B cell (primary cell): Measurements from ENCODE around the gene TRMT61A. TPM values are rescaled to one million over a fixed set of nuclear protein-coding genes. Genes with fewer than 3 reads are reported as not detected.

Experiments
- ATAC-seq: fragments of 200-7000 bp; cut with Tn5 transposase; one replicate; pipeline ENCODE4 v1.10.0; 2021; ENCODE audit warnings: low read depth, mild to moderate bottlenecking, moderate number of reproducible peaks, moderate library complexity
- CTCF ChIA-PET: fragments of 350-600 bp; sonication (Branson Sonifier 250); formaldehyde crosslinking; loops from one replicate; lab custom pipeline; 2021; ENCODE audit warnings: antibody characterized with exemption, inconsistent platforms; lab: Charles Lee
- POLR2A ChIA-PET: fragments of 350-600 bp; sonication (Branson Sonifier 250); formaldehyde crosslinking; loops from one replicate; lab custom pipeline; 2021; ENCODE audit warnings: antibody characterized with exemption; lab: Charles Lee
- DNase-seq: peaks from one replicate; pipeline ENCODE4 v3.0.0; 2013
- H2AFZ ChIP-seq: 2 replicates; pipeline ENCODE4 v1.6.1; 2012; ENCODE audit warnings: mild to moderate bottlenecking, low read depth, low read length; ENCODE audit not compliant: insufficient read depth, poor library complexity, severe bottlenecking
- H3K27ac ChIP-seq, 2 donors: 1 replicate in 1 of 2; 2 replicates in 1 of 2; pipeline ENCODE4 v1.5.1; 2012 to 2013; ENCODE audit warnings: low read length in 2 of 2, mild to moderate bottlenecking in 2 of 2, moderate library complexity in 1 of 2
- H3K27me3 ChIP-seq, 4 experiments: fragments of 200-600 bp in 1 of 4; sonication (generic) in 1 of 4; replicated peaks in 1 of 4; 1 replicate in 2 of 4; 2 replicates in 2 of 4; pipeline versions ENCODE4 v1.6.1 to v1.7.0; 2013 to 2016; ENCODE audit warnings: low read length in 3 of 4, mild to moderate bottlenecking in 2 of 4, mixed read lengths in 1 of 4, moderate library complexity in 1 of 4; ENCODE audit not compliant: insufficient read depth in 4 of 4, control insufficient read depth in 3 of 4; ENCODE audit errors: control extremely low read depth in 1 of 4
- H3K36me3 ChIP-seq, 2 experiments: replicated peaks in 1 of 2; 1 replicate in 1 of 2; 2 replicates in 1 of 2; pipeline versions ENCODE4 v1.6.1 to v1.7.1; 2013; ENCODE audit warnings: low read length in 1 of 2; ENCODE audit not compliant: insufficient read depth in 2 of 2, control insufficient read depth in 1 of 2; ENCODE audit errors: control extremely low read depth in 1 of 2, extremely low read depth in 1 of 2
- H3K4me1 ChIP-seq, 2 donors: fragments of 200-600 bp in 1 of 2; sonication (generic) in 1 of 2; 1 replicate in 1 of 2; 2 replicates in 1 of 2; pipeline versions ENCODE4 v1.5.1 to v1.6.1; 2013 to 2017; ENCODE audit warnings: low read length in 2 of 2; ENCODE audit not compliant: control insufficient read depth in 2 of 2, insufficient read depth in 2 of 2
- H3K4me2 ChIP-seq: replicated peaks from 2 replicates; pipeline ENCODE3; 2012; ENCODE audit warnings: mild to moderate bottlenecking, low read depth, low read length; ENCODE audit not compliant: poor library complexity, severe bottlenecking
- H3K4me3 ChIP-seq, 5 experiments: fragments of 200-600 bp in 1 of 5; sonication (generic) in 1 of 5; 1 replicate in 3 of 5; 2 replicates in 2 of 5; pipeline versions ENCODE4 v1.5.1 to v1.7.0; 2011 to 2016; ENCODE audit warnings: low read length in 4 of 5, mild to moderate bottlenecking in 4 of 5, low read depth in 2 of 5, control low read depth in 1 of 5, moderate library complexity in 1 of 5; ENCODE audit not compliant: insufficient read depth in 1 of 5; ENCODE audit errors: control extremely low read depth in 1 of 5, extremely low read depth in 1 of 5
- H3K79me2 ChIP-seq: fragments of 200-600 bp; sonication (generic); one replicate; pipeline ENCODE4 v1.6.0; 2016; ENCODE audit warnings: low read length; ENCODE audit not compliant: control insufficient read depth, insufficient read depth
- H3K9ac ChIP-seq: fragments of 200-600 bp; sonication (generic); 2 replicates; pipeline ENCODE4 v1.6.1; 2017; ENCODE audit warnings: mild to moderate bottlenecking, low read length, moderate library complexity
- H3K9me3 ChIP-seq, 3 donors: one replicate each; pipeline versions ENCODE4 v1.6.1 to v1.7.1; 2013; ENCODE audit warnings: low read length in 2 of 3; ENCODE audit not compliant: control insufficient read depth in 2 of 3, insufficient read depth in 1 of 3; ENCODE audit errors: control extremely low read depth in 1 of 3
- H4K20me1 ChIP-seq: 2 replicates; pipeline ENCODE4 v1.6.0; 2012; ENCODE audit warnings: mild to moderate bottlenecking, low read length; ENCODE audit not compliant: insufficient read depth, control insufficient read depth, poor library complexity, severe bottlenecking
- H3K27ac Mint-ChIP-seq: one replicate; pipeline ENCODE4 v1.8.0; 2021; ENCODE audit warnings: mixed read lengths
- H3K27me3 Mint-ChIP-seq: one replicate; pipeline ENCODE4 v1.8.0; 2021; ENCODE audit warnings: mixed read lengths
- H3K4me1 Mint-ChIP-seq: one replicate; pipeline ENCODE4 v1.8.0; 2021; ENCODE audit warnings: mixed read lengths
- H3K4me3 Mint-ChIP-seq: one replicate; pipeline ENCODE4 v1.8.0; 2021; ENCODE audit warnings: mixed read lengths
- H3K9me3 Mint-ChIP-seq: one replicate; pipeline ENCODE4 v1.8.0; 2022; ENCODE audit warnings: mixed read lengths; ENCODE audit not compliant: insufficient read depth
- CTCF ChIP-seq: fragments of 200-600 bp; IDR thresholded peaks from one replicate; pipeline ENCODE4 v1.8.0; 2022; ENCODE audit warnings: antibody characterized with exemption, mild to moderate bottlenecking
- EZH2 ChIP-seq: IDR thresholded peaks from 2 replicates; pipeline ENCODE4 v1.6.1; 2012; ENCODE audit warnings: borderline replicate concordance, low read depth, mild to moderate bottlenecking, moderate library complexity, low read length; ENCODE audit not compliant: insufficient read depth, poor library complexity, severe bottlenecking
- WGBS: methylation state at CpG from one replicate; pipeline ENCODE4 v1.1.5; 2013; ENCODE audit warnings: missing lambda C conversion rate; ENCODE audit not compliant: insufficient coverage; 5-methylcytosine and 5-hydroxymethylcytosine counted together
- intact Hi-C: fragments of 100-400 bp; cut with micrococcal nuclease; formaldehyde crosslinking; loops from one replicate; pipeline ENCODE4 v1.10.0; 2022
- polyA plus RNA-seq: library from polyadenylated mRNA; depleted of rRNA; stranded (reverse); fragments of >200 nt; gene quantifications from 2 replicates; pipeline ENCODE4 v1.2.3, GENCODE V29; 2012
- total RNA-seq, 2 donors: library from RNA; stranded (reverse); fragments of 120-200 nt in 1 of 2; gene quantifications; 1 replicate in 1 of 2; 2 replicates in 1 of 2; pipeline versions ENCODE4 v1.2.3 to v1.2.4, GENCODE V29; 2013 to 2022

TRMT61A gene
- total and polyA plus RNA-seq, 2 donors (not counting 1 experiment from before 2014, with no cell fraction given), result 9.5 to 18.4 TPM

DNA sequence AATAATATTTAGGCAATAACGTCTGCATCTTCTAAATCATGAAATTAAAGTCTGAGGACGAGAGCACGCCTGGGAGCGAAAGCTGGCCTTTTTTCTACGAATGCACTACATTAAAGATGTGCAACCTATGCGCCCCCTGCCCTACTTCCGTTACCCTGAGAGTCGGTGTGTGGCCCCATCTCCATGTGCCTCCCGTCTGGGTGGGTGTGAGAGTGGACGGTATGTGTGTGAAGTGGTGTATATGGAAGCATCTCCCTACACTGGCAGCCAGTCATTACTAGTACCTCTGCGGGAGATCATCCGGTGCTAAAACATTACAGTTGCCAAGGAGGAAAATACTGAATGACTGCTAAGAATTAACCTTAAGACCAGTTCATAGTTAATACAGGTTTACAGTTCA, 25.7 kb upstream of the TRMT61A start:
- H3K9ac ChIP-seq, result no peak overlapping the region
- H3K4me3 ChIP-seq, result no peak overlapping the region
- CTCF ChIA-PET, result interaction anchor here (1.0 to 1.5 kb wide), 4 partner anchors 14 to 54 kb away, joined by 3 to 4 read pairs (median 3); no protein-coding TSS in a partner anchor
- no peaks in the 10 kb centered on the region for H3K4me1 ChIP-seq
- DNase-seq (no peak), ATAC-seq (no peak)
- H3K36me3 ChIP-seq, result peaks cover 0 to 60% of the 10 kb centered on the region in 2 experiments
- POLR2A ChIA-PET, result no interaction called here
- H3K27ac ChIP-seq, result no peak overlapping the region
- Mint-ChIP-seq H3K27ac (no peak overlapping the region), H3K27me3 (no peaks in the 10 kb centered on the region), H3K4me3 (no peak overlapping the region), H3K4me1 (peaks cover 8% of the 10 kb centered on the region), H3K9me3 (no peaks in the 10 kb centered on the region)
- intact Hi-C loops, result no loop called here
- no peak overlapping the region for H3K4me2 ChIP-seq
- TF ChIP-seq CTCF, result no peak
- no peak for TF ChIP-seq EZH2
- peaks cover 10% of the 10 kb centered on the region for H4K20me1 ChIP-seq
- WGBS, result 93% methylated on average over 6 of the region's 12 CpGs
- H3K27me3 ChIP-seq, result no peaks in the 10 kb centered on the region
- H3K9me3 ChIP-seq, result no peaks in the 10 kb centered on the region
- H3K79me2 ChIP-seq, result no peaks in the 10 kb centered on the region
- no peak overlapping the region for H2AFZ ChIP-seq

GRCh38 chr14:103504991-103505565, 23.9 kb upstream of the TRMT61A start:
- no peaks in the 10 kb centered on the region for H3K27me3 ChIP-seq
- Mint-ChIP-seq H3K4me1 (peaks cover 3% of the 10 kb centered on the region), H3K27ac (peak overlapping the region; percentile 26), H3K9me3 (no peaks in the 10 kb centered on the region), H3K4me3 (no peak overlapping the region), H3K27me3 (no peaks in the 10 kb centered on the region)
- ChIA-PET CTCF (interaction anchor here (2.3 kb wide), 1 partner anchor 13 kb away, joined by 5 read pairs; no protein-coding TSS in a partner anchor), POLR2A (no interaction called here)
- no peaks in the 10 kb centered on the region for H3K79me2 ChIP-seq
- H2AFZ ChIP-seq, result no peak overlapping the region
- no peak overlapping the region for H3K4me3 ChIP-seq
- DNase-seq (no peak), ATAC-seq (no peak)
- intact Hi-C loops, result no loop called here
- WGBS, result 85% methylated on average over 8 of the region's 8 CpGs
- H4K20me1 ChIP-seq, result peaks cover 10% of the 10 kb centered on the region
- H3K36me3 ChIP-seq, result peaks cover 0 to 50% of the 10 kb centered on the region in 2 experiments
- H3K9me3 ChIP-seq, result no peaks in the 10 kb centered on the region
- no peaks in the 10 kb centered on the region for H3K4me1 ChIP-seq
- H3K27ac ChIP-seq, result no peak overlapping the region
- TF ChIP-seq EZH2 (no peak), CTCF (no peak)
- no peak overlapping the region for H3K9ac ChIP-seq
- no peak overlapping the region for H3K4me2 ChIP-seq
